Activated T-helper 2 cell treated with anti-CD3 and anti-CD28 coated beads, Interferon-gamma antibody, Interleukin-2, Interleukin-4, amounts not matched to agents 10 μg/mL and 5 μg/mL and 100 μg/mL, durations not matched to agents 14 hours and 24 hours and 36 hours (primary cell): ENCODE measurements around the gene LRP8. TPM values are rescaled to one million over a fixed set of nuclear protein-coding genes. Genes with fewer than 3 reads are reported as not detected.
A peak's percentile ranks its signal among the peaks of the same experiment; 100 is the strongest.

ENCODE experiments used
- DNase-seq: peaks from one replicate; pipeline ENCODE4 v3.0.0; 2021; ENCODE audit warnings: low spot score
- H3K27ac Mint-ChIP-seq: one replicate; pipeline ENCODE4 v1.8.0; 2021; ENCODE audit warnings: mixed read lengths
- H3K27me3 Mint-ChIP-seq: one replicate; pipeline ENCODE4 v1.8.0; 2021; ENCODE audit warnings: low read depth, mixed read lengths
- H3K36me3 Mint-ChIP-seq: one replicate; pipeline ENCODE4 v1.8.0; 2021; ENCODE audit warnings: low read depth, mixed read lengths
- H3K4me1 Mint-ChIP-seq: one replicate; pipeline ENCODE4 v1.8.0; 2021; ENCODE audit warnings: low read depth, mixed read lengths
- H3K4me3 Mint-ChIP-seq: one replicate; pipeline ENCODE4 v1.8.0; 2021; ENCODE audit warnings: low read depth, mild to moderate bottlenecking, moderate library complexity, mixed read lengths
- H3K9me3 Mint-ChIP-seq: one replicate; pipeline ENCODE4 v1.8.0; 2021; ENCODE audit warnings: mixed read lengths
- intact Hi-C: fragments of 100-400 bp; cut with micrococcal nuclease; formaldehyde crosslinking; loops from one replicate; pipeline ENCODE4 v1.15.1; 2023
- total RNA-seq: library from RNA; stranded (reverse); gene quantifications from 2 replicates; pipeline ENCODE4 v1.2.3, GENCODE V29; 2022

Gene LRP8
- total RNA-seq, 1 donor from 2014 or later, result 82.1 TPM

DNA sequence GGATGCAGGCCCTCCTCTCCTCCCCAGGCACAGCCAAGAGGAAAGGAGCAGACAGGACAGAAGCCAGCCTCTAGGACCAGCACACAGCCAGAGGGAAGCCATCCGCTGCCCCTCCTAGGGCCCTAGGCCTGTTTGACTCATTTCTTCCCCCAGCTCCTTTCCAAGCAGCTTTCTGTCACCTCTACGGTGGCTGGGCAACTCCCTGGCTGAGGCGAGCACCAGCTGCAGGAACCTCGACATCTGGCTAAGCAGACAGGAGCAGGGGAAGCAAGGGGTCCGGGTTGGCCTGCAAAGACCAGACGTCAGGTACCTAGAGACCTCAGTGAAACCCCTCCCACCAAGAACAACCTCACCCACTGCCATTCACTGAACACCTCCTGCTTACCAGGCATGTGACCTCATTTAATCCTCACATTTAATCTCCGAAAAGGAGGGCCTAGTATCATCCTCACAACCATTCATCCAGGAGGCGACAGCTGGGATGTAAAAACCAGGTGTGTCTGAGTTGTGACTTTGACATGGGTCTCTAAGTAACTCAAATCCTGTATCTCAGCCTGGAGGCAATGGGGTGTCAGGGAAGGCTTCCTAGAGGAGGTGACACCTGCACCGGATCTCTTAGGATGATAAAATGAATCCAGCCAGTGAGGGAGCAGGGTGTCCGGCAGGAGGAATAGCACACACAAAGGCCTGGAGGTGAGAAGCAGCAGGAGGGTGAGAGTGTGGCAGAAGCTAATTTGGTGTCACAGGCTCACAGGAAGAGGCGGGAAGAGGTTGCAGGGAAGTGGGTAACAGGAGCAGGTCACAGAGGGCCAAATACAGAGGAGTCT lies 5.9 kb downstream of the LRP8 start:
- DNase-seq, result no peak
- Mint-ChIP-seq H3K36me3 (peaks cover 74% of the 10 kb centered on the region), H3K27me3 (no peaks in the 10 kb centered on the region), H3K4me3 (no peak overlapping the region), H3K4me1 (peaks cover 34% of the 10 kb centered on the region), H3K9me3 (no peaks in the 10 kb centered on the region), H3K27ac (peak overlapping the region; percentile 11)
- intact Hi-C loops, result loop anchor here (10.0 kb wide), 1 partner anchor 47 kb away; no protein-coding TSS in a partner anchor

DNA sequence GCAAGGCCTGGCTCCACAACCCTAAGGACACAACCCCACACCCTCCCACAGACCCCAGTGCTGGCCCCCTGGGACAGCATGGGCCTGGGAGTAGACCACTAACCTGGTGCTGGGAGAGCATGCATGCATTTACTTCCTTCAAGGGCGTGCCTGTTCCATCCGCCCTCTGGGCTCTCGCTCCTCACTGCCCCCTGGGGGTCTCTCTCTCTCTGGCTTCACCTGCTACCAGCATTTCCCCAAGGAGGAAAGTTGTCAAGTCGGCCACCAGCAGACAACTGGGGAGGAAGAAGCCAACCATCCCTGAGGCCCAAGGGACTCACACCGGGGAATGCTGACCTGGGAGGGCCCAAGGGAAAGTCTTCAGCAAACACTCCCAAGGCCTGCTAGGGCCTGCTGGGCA lies 6.5 kb downstream of the LRP8 start:
- Mint-ChIP-seq H3K9me3 (no peaks in the 10 kb centered on the region), H3K4me3 (no peak overlapping the region), H3K27ac (no peak overlapping the region), H3K4me1 (peaks cover 35% of the 10 kb centered on the region), H3K27me3 (no peaks in the 10 kb centered on the region), H3K36me3 (peaks cover 77% of the 10 kb centered on the region)
- intact Hi-C loops, result loop anchor here (10.0 kb wide), 1 partner anchor 47 kb away; no protein-coding TSS in a partner anchor
- DNase-seq, result no peak

DNA sequence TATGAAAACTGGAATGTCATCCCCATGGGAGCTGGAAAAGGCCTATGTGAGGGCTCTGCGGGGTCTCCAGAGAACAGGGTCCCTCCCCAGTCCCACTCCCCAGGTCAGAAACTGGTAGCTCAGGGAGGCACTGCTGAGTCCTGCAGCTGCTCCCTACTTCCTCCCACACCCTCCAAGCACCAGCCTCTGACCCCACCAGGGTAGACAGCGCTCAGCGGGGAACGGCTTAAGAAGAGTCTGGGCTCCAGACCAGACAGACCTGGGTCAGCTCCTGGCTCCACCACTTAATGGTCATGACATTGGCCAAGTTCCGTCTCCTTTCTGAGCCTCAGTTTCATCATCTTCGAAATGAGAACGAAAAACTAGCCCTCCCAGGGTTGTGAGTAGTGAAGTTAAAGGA lies 7.2 kb downstream of the LRP8 start:
- intact Hi-C loops, result loop anchor here (10.0 kb wide), 1 partner anchor 46 kb away; no protein-coding TSS in a partner anchor
- H3K36me3 Mint-ChIP-seq, result peaks cover 73% of the 10 kb centered on the region

DNA sequence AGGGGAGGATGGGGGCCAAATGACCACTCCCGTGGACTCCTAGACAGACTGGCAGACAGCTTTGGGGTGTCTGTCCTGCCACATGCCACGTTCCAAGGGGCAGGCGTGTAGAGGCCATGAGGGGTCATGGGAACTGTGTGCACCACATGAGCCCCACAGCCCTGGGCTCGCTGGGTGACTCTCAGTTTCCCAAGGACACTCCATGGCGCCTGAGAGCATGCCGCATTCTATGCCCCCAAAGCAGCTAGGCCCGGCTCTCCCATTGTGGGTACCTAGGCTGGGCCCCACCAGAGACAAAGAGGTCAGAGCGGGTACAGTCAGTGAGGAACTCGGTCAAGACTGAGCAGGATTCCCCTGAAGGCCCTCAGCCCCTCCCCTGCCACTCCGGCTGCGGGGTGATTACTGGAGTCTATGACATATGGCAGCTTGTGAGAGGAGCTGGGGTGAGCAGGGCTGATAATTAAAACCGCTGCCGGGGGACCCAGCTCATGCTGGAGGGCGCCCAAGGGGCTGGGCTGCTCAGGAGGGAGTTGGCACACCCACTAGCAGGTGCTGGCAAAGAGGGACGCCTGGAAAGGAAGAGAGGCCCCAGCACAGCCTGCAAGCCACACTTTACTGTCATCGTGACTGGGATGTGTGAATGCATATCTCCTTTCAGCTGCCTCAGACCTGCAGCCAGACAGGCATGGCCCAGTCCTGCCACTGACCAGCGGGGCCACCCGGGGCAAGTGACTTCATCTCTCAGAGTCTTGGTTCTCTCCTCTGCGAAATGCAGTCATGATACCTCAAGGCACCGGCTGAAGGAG lies 8.4 kb downstream of the LRP8 start:
- peaks cover 20% of the 10 kb centered on the region for H3K4me1 Mint-ChIP-seq
- no peaks in the 10 kb centered on the region for H3K9me3 Mint-ChIP-seq
- H3K4me3 Mint-ChIP-seq, result no peak overlapping the region
- H3K36me3 Mint-ChIP-seq, result peaks cover 64% of the 10 kb centered on the region
- no peaks in the 10 kb centered on the region for H3K27me3 Mint-ChIP-seq
- no peak overlapping the region for H3K27ac Mint-ChIP-seq
- intact Hi-C loops, result loop anchor here (10.0 kb wide), 1 partner anchor 45 kb away; no protein-coding TSS in a partner anchor
- DNase-seq, result no peak

More for the DNA sequence above, 7.2 kb downstream of the LRP8 start:
- no peak overlapping the region for H3K27ac Mint-ChIP-seq
- no peak for DNase-seq
- H3K27me3 Mint-ChIP-seq, result no peaks in the 10 kb centered on the region
- H3K4me3 Mint-ChIP-seq, result no peak overlapping the region
- no peaks in the 10 kb centered on the region for H3K9me3 Mint-ChIP-seq
- peaks cover 31% of the 10 kb centered on the region for H3K4me1 Mint-ChIP-seq

DNA sequence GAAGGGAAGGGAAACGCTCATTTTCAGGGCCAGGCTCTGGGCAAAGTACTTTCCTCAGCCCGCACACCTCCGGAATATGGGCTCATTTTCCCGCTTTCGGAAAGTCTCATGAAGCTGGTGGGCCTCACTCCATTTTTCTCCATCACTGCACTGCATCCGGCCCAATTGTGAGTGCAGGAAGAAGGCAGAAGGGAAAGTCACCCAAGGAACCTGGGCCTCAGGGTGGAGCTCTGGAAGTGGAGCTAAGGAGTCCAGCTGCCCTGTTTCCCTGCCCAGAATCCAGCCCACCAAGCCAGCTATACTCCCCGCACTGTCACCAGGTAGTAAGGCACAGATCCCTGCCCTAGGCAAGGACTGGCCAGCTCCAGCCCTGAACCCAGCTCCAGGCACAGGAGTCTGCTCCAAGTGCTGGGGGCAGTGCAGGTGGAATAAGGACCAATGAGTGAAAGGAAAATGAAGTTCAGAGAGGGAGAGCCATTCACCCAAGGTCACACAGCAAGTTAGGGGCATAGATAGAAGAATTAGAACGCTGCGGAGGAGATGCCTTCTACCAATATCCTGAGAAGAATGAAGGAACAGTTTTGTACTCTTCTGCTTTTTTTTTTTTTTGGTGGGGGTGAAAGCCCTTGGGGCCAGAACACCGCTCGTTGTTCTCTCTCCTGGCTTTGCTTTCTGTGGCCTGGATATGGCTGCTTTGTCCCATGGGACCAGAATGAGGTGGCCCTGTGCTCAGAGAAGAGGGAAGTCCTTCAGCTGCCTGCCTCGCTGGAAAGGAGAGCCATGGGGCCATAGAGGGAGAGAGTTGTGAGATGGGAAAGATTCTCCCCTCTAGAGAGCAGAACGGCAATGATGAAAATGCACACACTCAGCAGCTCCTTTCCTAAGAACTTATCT lies 10.0 kb downstream of the LRP8 start:
- Mint-ChIP-seq H3K4me1 (peaks cover 19% of the 10 kb centered on the region), H3K27ac (no peak overlapping the region), H3K4me3 (no peak overlapping the region), H3K9me3 (no peaks in the 10 kb centered on the region), H3K27me3 (no peaks in the 10 kb centered on the region), H3K36me3 (peaks cover 58% of the 10 kb centered on the region)
- intact Hi-C loops, result no loop called here
- DNase-seq, result no peak

DNA sequence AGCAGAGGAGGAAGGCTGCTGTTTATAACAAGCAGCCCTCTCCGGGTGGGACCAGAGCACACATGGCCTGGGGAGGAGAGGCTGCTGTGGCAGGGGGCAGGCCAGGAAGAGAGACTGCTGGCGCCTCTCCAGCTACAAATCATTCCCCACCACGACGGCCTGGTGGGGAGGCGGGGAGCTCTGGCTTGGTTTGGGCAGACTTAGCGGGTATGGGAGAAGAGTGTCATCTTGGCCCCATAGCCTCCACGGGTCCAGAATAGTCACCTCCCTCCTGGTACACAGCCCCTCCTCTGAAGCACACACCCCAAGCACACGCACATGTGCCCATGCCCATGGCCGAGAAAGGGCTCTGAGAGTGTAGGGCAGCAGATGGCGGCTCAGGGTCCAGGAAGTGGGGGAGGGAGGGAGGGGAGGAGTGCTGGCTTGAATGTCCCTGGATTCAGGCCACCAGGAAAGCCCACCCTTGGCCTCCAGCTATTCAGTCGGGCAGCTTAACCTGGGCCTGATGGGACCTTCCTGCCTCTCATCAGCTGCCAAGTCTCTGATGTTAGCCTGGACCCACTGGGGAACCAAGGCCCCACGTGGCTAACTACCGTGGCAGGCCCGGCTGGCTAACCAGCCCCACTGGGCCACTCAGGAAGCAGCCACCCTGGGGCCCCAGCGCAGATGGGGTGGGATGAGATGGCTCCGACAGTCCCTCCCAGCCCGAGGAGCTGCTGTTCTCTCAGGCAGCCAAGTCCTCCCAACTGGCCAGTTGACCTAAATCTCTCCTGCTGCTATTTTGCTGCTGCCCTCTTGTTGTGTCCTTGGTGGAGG lies 10.9 kb downstream of the LRP8 start:
- Mint-ChIP-seq H3K4me3 (no peak overlapping the region), H3K9me3 (no peaks in the 10 kb centered on the region), H3K4me1 (peaks cover 13% of the 10 kb centered on the region), H3K36me3 (peaks cover 52% of the 10 kb centered on the region), H3K27ac (peak overlapping the region; percentile 62), H3K27me3 (no peaks in the 10 kb centered on the region)
- intact Hi-C loops, result no loop called here
- DNase-seq, result no peak

DNA sequence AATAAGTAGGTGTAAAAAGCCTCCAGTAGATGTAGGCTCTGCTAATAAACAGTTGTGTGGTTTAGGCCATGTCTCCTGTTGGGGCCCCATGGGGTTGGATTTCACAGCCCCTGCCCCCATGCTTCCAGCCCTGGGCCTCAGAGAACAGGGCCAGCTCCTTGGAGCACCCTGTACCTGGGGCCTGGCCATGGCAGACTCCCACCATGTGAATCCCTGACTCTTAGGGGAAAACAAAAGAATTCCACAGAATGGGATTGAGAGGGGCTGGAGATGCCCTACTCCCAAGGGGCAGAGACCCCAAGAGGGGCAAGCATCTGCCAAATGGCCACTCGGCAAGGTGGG lies 11.5 kb downstream of the LRP8 start:
- Mint-ChIP-seq H3K9me3 (no peaks in the 10 kb centered on the region), H3K36me3 (peaks cover 52% of the 10 kb centered on the region), H3K27me3 (no peaks in the 10 kb centered on the region), H3K27ac (peak overlapping the region; percentile 62), H3K4me1 (peaks cover 13% of the 10 kb centered on the region), H3K4me3 (no peak overlapping the region)
- intact Hi-C loops, result no loop called here
- no peak for DNase-seq

DNA sequence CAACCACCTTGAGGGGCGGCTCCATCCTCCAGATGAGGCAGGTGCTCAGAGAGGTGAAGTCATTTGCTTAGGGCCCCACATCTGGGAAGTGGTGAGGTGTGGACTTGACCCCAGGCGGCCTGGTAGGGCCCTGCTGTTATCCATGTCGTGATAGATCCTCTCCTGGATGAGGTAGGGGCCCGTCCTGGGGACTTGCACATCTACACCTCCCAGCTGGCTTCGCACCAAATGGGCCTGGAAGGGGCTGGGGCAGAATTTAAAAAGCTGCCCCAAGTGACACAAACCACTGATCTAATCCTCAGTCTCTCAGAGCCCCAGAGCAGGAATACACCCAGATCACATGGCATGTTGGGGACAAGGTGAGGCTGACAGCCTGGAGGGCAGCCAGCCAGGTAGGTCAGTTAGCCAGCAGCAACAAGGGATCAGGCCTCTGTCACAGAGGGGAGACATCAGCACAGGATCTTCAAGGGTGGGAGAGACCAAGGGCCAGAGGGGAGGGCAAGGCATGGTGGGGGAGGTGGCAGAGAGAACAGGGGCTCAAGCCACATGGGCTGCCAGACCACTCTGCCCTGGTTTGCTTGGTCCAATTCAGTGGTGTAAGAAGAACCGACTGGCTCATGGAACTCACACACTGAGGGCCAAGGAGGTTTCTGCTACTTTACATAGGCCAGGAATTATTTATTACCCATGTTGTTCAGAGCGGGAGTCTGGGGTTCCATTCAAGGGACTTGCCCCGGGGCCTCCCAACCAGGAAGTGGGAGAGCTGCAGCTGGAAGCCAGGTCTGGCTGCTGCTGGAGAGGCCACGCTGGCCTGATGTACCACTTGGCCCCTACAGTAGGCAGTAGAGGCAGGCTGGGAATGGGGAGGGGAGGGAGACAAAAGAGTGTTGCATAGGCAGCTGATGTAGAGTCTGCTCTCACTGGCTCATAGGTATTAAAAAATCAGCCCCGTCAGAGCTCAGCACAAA lies 12.1 kb downstream of the LRP8 start:
- intact Hi-C loops, result no loop called here
- Mint-ChIP-seq H3K27ac (no peak overlapping the region), H3K9me3 (no peaks in the 10 kb centered on the region), H3K36me3 (peaks cover 47% of the 10 kb centered on the region), H3K4me3 (no peak overlapping the region), H3K4me1 (peaks cover 13% of the 10 kb centered on the region), H3K27me3 (no peaks in the 10 kb centered on the region)
- DNase-seq, result no peak

DNA sequence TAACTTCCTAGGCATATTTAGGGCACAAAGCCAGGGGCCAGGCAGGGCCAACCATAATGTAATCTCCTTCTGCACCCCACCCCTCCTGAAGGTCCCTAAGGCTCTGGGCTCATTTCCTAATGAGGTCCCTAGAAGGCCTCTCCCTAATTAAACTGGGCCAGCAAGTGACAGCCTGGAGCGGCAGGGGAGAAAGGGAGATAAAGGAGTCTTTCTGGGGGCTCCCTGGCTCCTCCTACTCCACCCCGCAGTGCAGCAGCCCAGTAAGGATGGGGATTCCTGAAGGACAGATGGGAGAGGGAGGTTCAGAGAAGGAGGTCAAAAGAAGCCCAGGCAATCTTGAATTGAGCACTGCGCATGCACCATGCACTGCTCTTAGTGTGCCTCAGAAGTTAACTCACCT lies 12.8 kb downstream of the LRP8 start:
- Mint-ChIP-seq H3K27me3 (no peaks in the 10 kb centered on the region), H3K4me1 (peaks cover 13% of the 10 kb centered on the region), H3K27ac (no peak overlapping the region), H3K9me3 (no peaks in the 10 kb centered on the region), H3K36me3 (peaks cover 46% of the 10 kb centered on the region), H3K4me3 (no peak overlapping the region)
- no peak for DNase-seq
- intact Hi-C loops, result no loop called here

DNA sequence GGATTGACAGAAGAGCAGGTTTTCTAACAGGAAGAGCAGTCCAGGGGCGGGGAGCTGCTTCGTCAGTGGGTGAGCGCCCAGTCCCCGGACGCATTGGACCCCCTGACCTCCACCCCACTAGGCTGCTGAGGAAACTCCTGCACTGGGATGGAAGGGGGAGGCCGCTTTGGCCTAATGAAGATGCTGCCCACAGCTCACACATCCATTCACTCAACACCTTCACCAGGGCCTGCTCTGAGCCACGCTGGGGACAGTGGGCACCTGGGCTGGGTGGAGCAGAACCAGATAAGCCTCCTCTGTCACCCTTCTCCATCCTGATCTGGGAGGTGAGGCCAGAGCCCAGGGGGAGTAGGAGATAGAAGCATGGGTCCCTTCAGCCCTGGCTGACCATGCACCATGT lies 13.3 kb downstream of the LRP8 start:
- no peak overlapping the region for H3K4me3 Mint-ChIP-seq
- peaks cover 46% of the 10 kb centered on the region for H3K36me3 Mint-ChIP-seq
- H3K4me1 Mint-ChIP-seq, result peaks cover 13% of the 10 kb centered on the region
- intact Hi-C loops, result no loop called here
- no peaks in the 10 kb centered on the region for H3K9me3 Mint-ChIP-seq
- DNase-seq, result no peak
- H3K27ac Mint-ChIP-seq, result no peak overlapping the region
- no peaks in the 10 kb centered on the region for H3K27me3 Mint-ChIP-seq

DNA sequence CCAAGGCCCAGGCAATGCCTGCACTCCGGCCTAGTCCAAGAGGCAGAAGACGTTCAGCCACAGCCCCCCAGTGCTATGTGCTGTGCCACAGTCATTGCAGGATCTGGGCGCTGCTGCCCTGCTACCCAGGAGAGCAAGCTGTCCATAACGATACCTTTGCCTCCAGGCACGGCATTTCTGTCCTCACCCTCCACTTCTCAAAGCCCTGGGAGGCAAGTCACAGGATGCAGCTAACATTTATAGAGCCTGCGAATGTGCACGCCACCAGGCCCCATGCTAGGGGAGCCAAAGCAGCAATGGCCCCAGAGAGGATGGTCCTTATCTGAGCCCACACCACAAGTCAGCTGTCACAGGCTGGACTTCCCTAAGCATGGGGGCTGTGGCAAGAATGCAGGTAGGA lies 13.8 kb downstream of the LRP8 start:
- Mint-ChIP-seq H3K27ac (no peak overlapping the region), H3K9me3 (no peaks in the 10 kb centered on the region), H3K36me3 (peaks cover 51% of the 10 kb centered on the region), H3K4me1 (peaks cover 11% of the 10 kb centered on the region), H3K27me3 (no peaks in the 10 kb centered on the region), H3K4me3 (no peak overlapping the region)
- intact Hi-C loops, result no loop called here
- no peak for DNase-seq
